Measurements from ENCODE around the gene SLTM.
"Not testable (repeated sequence)": the region's sequence is repeated elsewhere in the genome, so short reads cannot be mapped to it uniquely, and the experiment has no call there.

The SLTM gene

GRCh38 chr15:58929891-58930416 lies 3.5 kb downstream of the SLTM start:
- H3K4me3 ChIP-seq (ENCODE audit: low read depth, low read length): no peak overlapping the region

DNA sequence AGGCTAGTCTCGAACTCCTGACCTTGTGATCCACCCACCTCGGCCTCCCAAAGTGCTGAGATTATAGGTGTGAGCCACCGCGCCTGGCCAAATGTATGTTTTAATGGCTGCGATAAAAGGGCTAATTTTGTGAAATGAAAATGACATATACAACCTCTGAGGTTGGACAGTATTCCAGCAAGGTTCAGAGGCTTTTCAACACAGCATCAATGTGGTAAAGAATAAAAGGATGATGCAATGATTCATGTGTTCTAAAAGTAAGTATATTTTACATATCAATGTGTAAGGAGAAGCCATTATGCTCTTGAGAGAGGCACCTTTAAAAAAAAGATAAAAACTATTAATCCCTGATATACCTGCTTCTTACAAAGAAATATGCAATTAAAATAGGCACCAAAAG lies 6.7 kb downstream of the SLTM start:
- no peak overlapping the region for H3K4me3 ChIP-seq (ENCODE audit: low read depth, low read length)

GRCh38 chr15:58924327-58924726 lies 9.2 kb downstream of the SLTM start:
- no peak overlapping the region for H3K4me3 ChIP-seq (ENCODE audit: low read depth, low read length)

DNA sequence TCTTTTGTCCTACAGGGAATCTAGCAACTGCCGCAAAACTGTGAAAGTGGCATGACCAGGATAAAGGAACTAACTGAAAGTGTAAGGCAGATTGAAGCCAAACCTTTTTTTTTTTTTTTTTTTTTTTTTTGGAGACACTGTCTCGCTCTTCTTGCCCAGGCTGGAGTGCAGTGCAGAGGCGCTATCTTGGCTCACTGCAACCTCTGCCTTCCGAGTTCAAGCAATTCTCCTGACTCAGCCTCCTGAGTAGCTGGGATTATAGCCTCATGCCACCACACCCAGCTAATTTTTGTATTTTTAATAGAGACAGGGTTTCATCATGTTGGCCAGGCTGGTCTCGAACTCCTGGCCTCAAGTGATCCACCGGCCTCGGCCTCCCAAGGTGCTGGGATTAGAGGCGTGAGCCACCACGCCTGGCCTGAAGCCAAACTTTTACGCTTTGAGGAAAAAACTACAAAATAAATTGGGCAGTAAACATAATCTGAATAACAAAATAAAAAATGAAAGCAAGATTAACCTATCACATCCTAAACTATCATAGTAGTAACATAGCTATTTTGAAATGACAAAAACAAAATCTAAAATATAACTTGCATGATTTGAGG lies 9.7 kb downstream of the SLTM start:
- H3K4me3 ChIP-seq (ENCODE audit: low read depth, low read length): no peak overlapping the region

DNA sequence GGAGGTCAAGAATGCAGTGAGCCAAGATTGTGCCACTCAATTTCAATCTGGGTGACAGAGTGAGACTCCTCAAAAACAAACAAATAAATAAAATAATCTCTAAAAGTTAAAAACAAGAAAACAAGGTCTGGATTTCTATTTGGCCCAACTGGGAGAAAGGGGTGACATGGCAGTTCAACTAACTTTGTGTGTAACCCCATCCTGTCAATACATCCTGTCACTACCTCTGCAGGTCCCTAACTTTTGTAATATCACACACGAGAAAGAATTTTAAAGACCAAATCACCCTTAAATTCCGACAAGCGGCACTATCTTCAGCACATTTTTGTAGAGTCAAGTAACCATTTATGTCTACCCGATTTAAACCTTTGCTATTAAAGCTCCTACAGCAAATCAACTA lies 10.2 kb downstream of the SLTM start:
- no peak overlapping the region for H3K4me3 ChIP-seq (ENCODE audit: low read depth, low read length)

DNA sequence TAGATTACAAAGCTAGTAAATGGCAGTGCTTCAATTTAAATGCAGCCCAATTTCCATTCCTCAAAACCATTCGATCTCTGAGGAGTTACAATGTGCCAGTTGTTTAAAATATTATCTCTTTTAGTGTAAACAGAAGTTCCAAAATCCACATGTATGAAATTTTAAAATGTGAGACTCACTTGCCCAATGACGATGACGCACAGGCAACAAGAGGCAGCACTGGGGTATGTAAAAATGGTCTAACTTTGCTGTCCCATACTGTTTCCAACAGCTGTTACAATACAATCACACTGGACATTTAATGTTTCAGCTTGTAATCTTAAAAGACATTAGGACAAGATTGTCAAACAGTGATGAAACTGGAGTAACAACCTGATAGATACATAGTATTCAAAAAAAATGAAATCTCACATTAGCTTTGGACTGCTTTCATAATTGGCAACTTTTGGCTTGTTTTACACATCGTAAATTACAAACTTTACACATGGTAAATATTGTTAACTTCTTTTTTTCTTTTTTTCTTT lies 12.2 kb downstream of the SLTM start:
- no peak overlapping the region for H3K4me3 ChIP-seq (ENCODE audit: low read depth, low read length)

DNA sequence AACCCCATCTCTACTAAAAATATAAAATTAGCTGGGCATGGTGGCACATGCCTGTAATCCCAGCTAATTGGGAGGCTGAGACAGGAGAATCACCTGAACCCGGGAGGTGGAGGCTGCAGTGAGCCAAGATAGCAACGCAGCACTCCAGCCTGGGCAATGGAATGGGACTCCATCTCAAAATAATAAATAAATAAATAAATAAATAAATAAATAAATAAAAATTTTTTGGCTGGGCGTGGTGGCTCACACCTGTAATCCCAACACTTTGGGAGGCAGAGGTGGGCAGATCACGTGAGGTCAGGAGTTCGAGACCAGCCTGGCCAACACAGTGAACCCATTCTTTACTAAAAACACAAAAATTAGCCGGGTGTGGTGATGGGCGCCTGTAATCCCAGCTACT lies 13.0 kb downstream of the SLTM start:
- H3K4me3 ChIP-seq (ENCODE audit: low read depth, low read length): not testable (repeated sequence)

- no peak overlapping the region for H3K4me3 ChIP-seq (ENCODE audit: low read depth, low read length)
These were observed 14.2 kb downstream of the SLTM start for GRCh38 chr15:58919232-58919631.

DNA sequence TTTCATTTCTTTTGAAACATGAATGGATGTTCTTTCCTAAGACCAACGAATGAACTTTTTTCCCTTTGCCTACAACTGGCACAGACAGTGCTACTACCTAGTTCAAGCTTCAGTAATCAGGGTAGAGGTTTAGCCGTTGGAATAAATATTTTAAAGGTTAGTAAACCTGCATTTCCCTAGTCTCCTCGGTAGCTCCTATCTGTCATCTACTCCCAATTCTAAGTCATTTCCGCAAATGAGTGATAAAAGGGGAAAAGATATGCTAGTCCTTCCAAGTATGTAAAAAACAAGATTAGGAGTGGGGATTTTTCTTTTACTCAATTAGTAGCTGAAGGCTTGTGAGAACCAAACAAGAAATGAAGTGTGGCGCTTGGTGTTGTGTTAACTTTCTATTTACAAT lies 15.2 kb downstream of the SLTM start:
- no peak overlapping the region for H3K4me3 ChIP-seq (ENCODE audit: low read depth, low read length)

DNA sequence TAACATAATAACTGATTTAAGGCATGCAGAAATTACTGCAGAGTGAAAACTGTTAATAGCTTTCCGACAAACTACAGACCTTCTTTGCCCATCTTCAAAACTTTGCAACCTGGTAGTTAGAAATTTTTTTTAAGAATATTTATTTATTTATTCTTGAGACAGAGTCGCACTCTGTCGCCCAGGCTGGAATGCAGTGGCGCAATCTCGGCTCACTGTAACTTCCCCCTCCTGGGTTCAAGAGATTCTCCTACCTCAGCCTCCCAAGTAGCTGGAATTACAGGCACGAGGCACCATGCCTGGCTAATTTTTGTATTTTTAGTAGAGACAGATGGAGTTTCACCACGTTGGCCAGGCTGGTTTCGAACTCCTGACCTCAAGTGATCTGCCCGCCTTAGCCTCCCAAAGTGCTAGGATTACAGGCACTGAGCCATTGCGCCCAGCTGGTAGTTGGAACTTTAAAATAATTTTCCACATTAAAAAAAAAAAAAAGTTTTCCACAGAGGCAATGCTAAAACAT lies 15.8 kb downstream of the SLTM start:
- H3K4me3 ChIP-seq (ENCODE audit: low read depth, low read length): not testable (repeated sequence)

GRCh38 chr15:58916962-58917361 lies 16.5 kb downstream of the SLTM start:
- H3K4me3 ChIP-seq (ENCODE audit: low read depth, low read length): no peak overlapping the region

- no peak overlapping the region for H3K4me3 ChIP-seq (ENCODE audit: low read depth, low read length)
These were observed 23.0 kb downstream of the SLTM start for GRCh38 chr15:58910456-58910855.

- no peak overlapping the region for H3K4me3 ChIP-seq (ENCODE audit: low read depth, low read length)
These were observed 23.9 kb downstream of the SLTM start for GRCh38 chr15:58909616-58910015.

- H3K4me3 ChIP-seq (ENCODE audit: low read depth, low read length): no peak overlapping the region
These were observed 24.7 kb downstream of the SLTM start for GRCh38 chr15:58908550-58909309.

DNA sequence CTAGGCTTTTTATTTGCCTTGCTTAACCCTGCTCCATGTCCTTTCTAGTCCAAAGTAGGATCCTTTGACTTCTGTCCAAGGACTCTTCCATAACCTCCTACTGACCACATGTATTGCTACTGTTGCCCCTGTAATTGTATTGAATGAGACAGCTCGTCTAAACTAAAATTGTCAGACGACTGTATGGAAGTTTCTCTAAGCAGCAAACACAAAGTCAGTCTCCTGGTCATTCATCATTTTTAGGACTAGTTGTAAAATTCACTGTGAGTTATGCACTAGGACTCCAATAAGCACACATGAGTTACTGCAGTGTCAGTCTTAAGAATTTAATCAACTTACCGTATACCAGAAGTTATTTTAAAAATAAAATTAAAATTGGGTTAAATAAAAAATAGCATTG lies 32.8 kb downstream of the SLTM start:
- H3K4me3 ChIP-seq (ENCODE audit: low read depth, low read length): no peak overlapping the region

DNA sequence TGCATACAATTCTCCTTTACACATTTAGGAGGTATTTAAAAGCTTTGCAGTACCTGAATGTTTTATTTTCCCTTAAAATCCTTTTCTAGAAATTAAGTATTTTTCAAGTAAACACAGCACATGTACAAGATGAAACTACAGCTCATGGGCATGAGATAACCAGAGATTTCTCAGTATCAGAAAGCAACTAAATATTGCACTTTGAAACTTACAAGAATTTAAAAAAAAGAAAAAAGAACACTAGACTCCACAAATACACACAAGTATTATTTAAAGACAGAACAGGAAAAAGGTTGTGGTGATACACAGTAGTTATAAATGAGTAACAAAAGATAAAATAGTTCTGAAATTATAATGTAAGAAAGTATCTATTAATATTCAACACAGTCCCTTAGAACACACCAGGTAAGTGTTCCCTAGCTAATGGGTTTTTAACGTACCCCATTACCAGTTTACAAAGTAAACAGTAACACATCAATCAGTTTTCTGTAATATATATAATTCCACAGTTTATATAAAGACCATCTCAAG lies 35.3 kb downstream of the SLTM start:
- H3K4me3 ChIP-seq (ENCODE audit: low read depth, low read length): no peak overlapping the region

GRCh38 chr15:58889363-58889762 lies 44.1 kb downstream of the SLTM start:
- no peak overlapping the region for H3K4me3 ChIP-seq (ENCODE audit: low read depth, low read length)

- no peak overlapping the region for H3K4me3 ChIP-seq (ENCODE audit: low read depth, low read length)
These were observed 46.6 kb downstream of the SLTM start for GRCh38 chr15:58886921-58887320.

- H3K4me3 ChIP-seq (ENCODE audit: low read depth, low read length): not testable (repeated sequence)
These were observed 49.6 kb downstream of the SLTM start for GRCh38 chr15:58883926-58884325.

DNA sequence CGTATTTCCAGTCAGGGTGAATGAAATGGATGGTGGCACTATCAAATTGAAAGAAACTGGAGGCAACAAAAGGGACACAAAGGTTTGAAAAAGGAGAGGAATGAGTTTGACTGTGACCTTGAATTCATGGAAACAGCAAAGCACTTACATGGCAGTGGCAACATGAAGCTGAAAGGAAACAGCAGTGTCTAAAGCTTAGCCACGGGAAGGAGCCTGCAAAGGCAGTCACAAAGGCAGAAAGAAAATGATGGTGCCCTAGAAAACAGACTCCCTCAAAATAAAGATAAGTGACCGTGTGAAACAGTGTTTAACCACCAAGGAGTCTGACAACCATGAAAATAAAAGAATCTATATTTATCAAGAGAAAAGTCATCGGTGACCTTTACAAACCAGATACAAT lies 51.2 kb downstream of the SLTM start:
- no peak overlapping the region for H3K4me3 ChIP-seq (ENCODE audit: low read depth, low read length)

DNA sequence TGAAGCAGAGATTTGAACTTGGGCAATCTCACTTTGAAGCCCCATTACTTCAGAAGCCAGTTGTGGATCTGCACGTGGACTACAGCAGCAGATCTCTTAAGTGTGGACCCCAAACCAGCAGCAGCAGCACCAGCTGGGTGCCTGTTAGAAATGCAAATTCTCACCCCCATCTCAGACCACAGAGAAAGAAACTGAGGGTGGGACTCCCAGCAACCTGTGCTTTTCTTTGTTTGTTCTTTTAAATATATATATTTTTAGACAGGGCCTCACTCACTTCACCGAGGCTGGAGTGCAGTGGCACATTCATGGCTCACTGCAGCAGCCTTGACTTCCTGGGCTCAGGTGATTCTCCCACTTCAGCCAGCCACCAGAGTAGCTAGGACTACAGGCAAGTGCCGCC lies 53.2 kb downstream of the SLTM start:
- H3K4me3 ChIP-seq (ENCODE audit: low read depth, low read length): no peak overlapping the region
